ENCODE measurements around the gene TSR2. TPM values are rescaled to one million over a fixed set of nuclear protein-coding genes. Genes with fewer than 3 reads are reported as not detected.

TSR2 gene
- total and polyA plus RNA-seq, 2 of the 8 experiments (the other 6 are each of a cell fraction or from before 2014, with no cell fraction given): 15.1 to 44.2 TPM

GRCh38 chrX:54427837-54428424, 12.3 kb upstream of the TSR2 start (continued):
- no peak for TF ChIP-seq CBX5 (IDR thresholded peaks at IDR 0.05; ENCODE audit: low read depth, low read length)
- no peak for TF ChIP-seq BRCA1 (IDR thresholded peaks at IDR 0.05; ENCODE audit: low read depth, low read length)
- no peak for TF ChIP-seq KDM5A (IDR thresholded peaks at IDR 0.05; ENCODE audit: low read length)
